SK-N-MC (cell line): ENCODE results near the gene PCDHGB2.

Source experiments
- FOXP2 ChIP-seq: optimal IDR thresholded peaks from 2 replicates; pipeline ENCODE3; 2011; ENCODE audit warnings: mild to moderate bottlenecking, moderate library complexity; ENCODE audit not compliant: insufficient read depth; ENCODE audit errors: extremely low read length, control extremely low read depth
- POLR2AphosphoS5 ChIP-seq: IDR thresholded peaks from 2 replicates; pipeline ENCODE4 v1.6.1; 2012; ENCODE audit warnings: mild to moderate bottlenecking, low read depth, low read length, borderline replicate concordance

DNA sequence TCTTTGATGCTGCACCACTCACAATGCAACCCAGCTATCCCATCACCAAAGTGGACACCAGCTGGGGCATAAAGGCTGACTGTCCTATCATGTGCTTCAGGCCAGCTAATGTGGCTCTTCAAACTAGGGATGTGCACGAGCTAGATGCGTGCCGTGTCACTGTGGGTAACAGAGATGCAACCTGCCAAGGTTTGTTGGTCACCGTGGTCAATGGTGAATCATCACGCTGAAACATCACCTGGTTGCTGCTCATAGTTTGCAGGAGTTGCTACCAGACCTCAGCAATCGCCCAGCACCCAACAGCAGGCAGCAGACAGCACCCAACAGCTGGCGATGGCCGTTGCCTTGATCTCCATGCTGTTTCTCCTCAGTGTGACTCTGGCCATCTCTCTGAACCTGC lies 31.6 kb upstream of the PCDHGB2 start:
- no peak for TF ChIP-seq POLR2AphosphoS5
- TF ChIP-seq FOXP2 = no peak
